Breast epithelium (tissue), 3 donors: Measurements from ENCODE around the gene EIF2B5.

Source experiments
- CTCF ChIP-seq, 3 donors: fragments of 450-650 bp; IDR thresholded peaks; one replicate each; pipeline ENCODE4 v1.5.1; 2016 to 2017; ENCODE audit warnings: antibody characterized with exemption in 3 of 3, mild to moderate bottlenecking in 3 of 3, moderate library complexity in 3 of 3
- POLR2A ChIP-seq: fragments of 450-650 bp; IDR thresholded peaks from one replicate; pipeline ENCODE4 v1.6.1; 2016; ENCODE audit warnings: antibody characterized with exemption, mild to moderate bottlenecking, moderate library complexity
- POLR2AphosphoS5 ChIP-seq, 3 donors: sonication (generic); formaldehyde crosslinking; IDR thresholded peaks; one replicate each; pipeline ENCODE4 v1.6.1; 2017; ENCODE audit warnings: antibody characterized with exemption in 3 of 3

GRCh38 chr3:184092199-184092598, 43.0 kb upstream of the EIF2B5 start:
- TF ChIP-seq POLR2A, result no peak
- no peak for TF ChIP-seq CTCF (IDR thresholded peaks at IDR 0.05)
- no peak for TF ChIP-seq POLR2AphosphoS5 (IDR thresholded peaks at IDR 0.05)
